Erythroblast (primary cell): ENCODE measurements around the gene THAP3.
"Not testable (repeated sequence)": the region's sequence is repeated elsewhere in the genome, so short reads cannot be mapped to it uniquely, and the experiment has no call there.

Source experiments
- DNase-seq, 2 experiments: peaks; one replicate each; lab custom pipeline; 2025; lab: John Stamatoyannopoulos, UW
- GATA1 ChIP-seq: IDR thresholded peaks from 2 replicates; pipeline ENCODE4 v1.6.1; 2011; ENCODE audit warnings: low read depth, mild to moderate bottlenecking, control low read depth, low read length, moderate library complexity
- POLR2A ChIP-seq: IDR thresholded peaks from 2 replicates; pipeline ENCODE4 v1.6.1; 2011; ENCODE audit warnings: mild to moderate bottlenecking, low read length

THAP3 gene

DNA sequence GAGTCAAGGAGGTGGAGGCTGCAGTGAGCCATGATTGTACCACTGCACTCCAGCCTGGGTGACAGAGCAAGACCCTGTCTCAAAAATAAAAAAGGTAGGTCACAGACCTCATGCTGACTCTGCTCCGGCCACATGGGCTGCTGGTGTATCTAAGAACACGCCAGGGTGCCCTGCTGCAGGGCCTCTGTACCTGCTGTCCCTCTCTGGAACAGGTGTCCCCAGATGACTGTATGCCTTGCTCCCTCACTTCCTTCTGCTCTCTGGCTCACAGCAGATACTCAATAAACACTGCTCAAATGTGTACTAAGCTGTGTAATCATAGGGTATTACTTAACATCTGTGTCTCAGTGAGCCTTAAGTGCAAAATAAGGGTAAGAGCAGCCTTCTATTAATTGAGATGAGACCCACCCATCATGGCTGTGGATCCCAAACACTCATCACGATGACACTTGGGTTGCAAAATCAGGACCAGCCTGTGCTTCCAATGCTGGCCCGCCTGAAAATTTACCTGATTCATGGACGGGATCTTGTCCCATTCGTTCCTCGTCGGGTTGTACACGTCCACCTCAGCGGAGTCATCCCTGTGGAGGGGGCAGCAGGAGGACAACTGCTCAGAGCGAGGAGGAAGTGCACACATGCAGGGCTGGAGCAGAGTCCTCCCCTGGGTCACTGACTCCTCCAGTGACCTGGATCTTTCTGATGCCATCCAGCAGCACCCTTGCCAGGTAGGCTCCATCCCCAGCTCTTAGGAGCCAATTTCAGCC lies 29.5 kb upstream of the THAP3 start:
- DNase-seq, result no peak
- no peak for TF ChIP-seq GATA1
- no peak for TF ChIP-seq POLR2A

DNA sequence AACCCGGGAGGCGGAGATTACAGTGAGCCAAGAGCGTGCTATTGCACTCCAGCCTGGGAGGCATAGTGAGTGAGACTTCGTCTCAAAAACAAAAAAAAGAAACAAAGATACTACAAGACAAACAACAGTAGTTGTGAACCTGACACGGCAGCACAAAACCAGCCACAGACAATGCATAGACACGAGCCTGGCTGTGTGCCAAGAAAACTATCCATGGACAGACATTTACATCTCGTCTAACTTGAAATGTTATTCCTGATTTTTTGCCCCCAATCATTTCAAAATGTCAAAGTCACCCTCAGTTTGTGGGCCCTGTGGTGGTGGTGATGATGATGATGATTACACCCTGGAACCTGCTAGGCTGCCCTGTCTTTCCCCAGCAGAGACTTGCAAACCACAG lies 28.3 kb upstream of the THAP3 start:
- no peak for DNase-seq
- no peak for TF ChIP-seq POLR2A
- TF ChIP-seq GATA1, result no peak

GRCh38 chr1:6596886-6597776 lies 27.5 kb upstream of the THAP3 start:
- TF ChIP-seq POLR2A, result no peak
- TF ChIP-seq GATA1, result no peak
- DNase-seq, result no peak

DNA sequence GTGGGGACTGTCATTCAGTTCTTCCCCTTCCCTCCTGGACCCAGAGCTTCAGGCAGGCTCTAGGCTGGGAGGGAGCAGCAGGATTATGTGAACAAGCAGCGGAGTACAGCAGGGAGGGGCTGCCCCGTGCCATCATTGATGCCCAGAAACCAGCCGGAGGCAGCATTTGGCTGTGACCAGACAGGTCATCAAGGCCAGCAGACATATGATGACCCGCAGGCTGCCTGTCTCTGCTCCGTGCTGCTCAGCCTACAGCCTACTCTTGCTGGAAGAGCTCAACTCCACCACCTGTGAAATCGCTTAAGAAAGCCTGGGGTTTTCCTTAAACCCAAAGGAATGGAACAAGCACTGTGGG lies 26.9 kb upstream of the THAP3 start:
- DNase-seq, result no peak
- TF ChIP-seq GATA1, result no peak
- TF ChIP-seq POLR2A, result no peak

DNA sequence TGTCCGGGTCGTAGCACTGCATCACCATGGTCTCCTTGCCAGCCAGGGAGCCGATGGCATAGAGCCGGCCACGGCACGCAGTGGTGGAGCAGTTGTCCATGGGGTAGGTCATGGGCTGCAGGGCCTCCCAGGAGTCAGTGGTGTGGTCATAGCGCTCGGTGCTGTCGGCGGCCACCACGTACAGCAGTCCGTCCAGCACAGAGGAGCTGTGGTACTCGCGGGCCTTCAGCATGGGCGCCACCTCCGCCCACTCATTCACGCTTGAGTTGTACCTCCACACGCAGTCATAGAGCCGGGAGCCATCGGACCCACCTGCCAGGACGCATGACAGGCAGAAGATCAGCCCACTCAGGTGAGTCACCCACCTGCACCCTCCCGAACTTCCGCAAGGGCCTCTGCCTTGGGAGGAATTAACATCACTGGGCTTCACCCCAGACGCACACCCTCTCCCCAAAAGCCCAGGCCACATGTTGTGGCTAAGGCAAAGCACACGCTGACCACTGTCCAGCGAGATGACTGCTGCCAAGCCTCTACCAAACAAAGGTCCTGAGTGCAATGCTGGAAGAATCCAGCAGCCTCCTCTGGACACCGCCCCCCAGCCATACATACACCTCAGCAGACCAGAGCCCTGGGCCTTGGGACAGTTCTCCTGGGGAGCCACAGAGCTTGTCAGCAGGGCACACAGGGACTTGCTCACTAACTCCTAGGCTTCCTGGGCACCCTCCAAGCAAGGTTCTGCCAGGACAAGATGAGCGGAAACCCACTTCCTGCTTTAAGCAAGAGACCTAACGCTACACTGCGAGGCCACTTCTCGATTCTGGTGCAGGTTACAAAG lies 25.3 kb upstream of the THAP3 start:
- DNase-seq, result no peak

DNA sequence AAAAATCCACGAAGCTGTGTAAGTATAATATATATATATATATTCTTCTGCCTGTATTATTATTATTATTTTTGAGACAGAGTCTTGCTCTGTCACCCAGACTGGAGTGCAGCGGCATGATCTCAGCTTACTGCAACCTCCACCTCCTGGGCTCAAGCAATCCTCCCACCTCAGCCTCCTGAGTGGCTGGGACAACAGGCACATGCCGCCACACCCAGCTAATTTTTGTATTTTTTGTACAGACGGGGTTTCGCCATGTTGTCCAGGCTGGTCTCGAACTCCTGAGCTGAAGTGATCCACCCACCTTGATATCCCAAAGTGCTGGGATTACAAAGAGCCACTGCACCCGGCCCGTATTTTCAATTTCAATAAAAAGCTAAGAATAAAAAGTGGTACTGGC lies 24.7 kb upstream of the THAP3 start:
- not testable (repeated sequence) for DNase-seq

More for the DNA sequence above, 25.3 kb upstream of the THAP3 start:
- TF ChIP-seq GATA1 (no peak), POLR2A (no peak)

- no peak for TF ChIP-seq POLR2A
- TF ChIP-seq GATA1, result no peak
- peak in 1 of 2 experiments; percentile 71 for DNase-seq
Observed at GRCh38 chr1:6600410-6601048, 24.1 kb upstream of the THAP3 start.

GRCh38 chr1:6601049-6601922 lies 23.4 kb upstream of the THAP3 start:
- TF ChIP-seq POLR2A, result peak; percentile 91
- no peak for TF ChIP-seq GATA1
- DNase-seq, result peak; percentile 98

- peak; percentile 82 to 87 for DNase-seq
- TF ChIP-seq GATA1 (no peak), POLR2A (no peak)
Observed at GRCh38 chr1:6601923-6602668, 22.6 kb upstream of the THAP3 start.

- DNase-seq, result peak; percentile 94 to 98
- TF ChIP-seq POLR2A, result peak; percentile 90
- TF ChIP-seq GATA1, result no peak
Observed at GRCh38 chr1:6602669-6603237, 21.9 kb upstream of the THAP3 start, which contains the start of gene KLHL21. Gene KLHL21, minus strand, starts transcription at chr1:6602869. Its CDS starts 52 bp downstream, at chr1:6602817.

GRCh38 chr1:6603238-6603914 lies 21.3 kb upstream of the THAP3 start:
- TF ChIP-seq GATA1 (no peak), POLR2A (peak; percentile 65)
- peak; percentile 87 to 89 for DNase-seq
